CD4-positive, alpha-beta memory T cell (primary cell): ENCODE data around the gene GRIN3A. TPM values are rescaled to one million over a fixed set of nuclear protein-coding genes. Genes with fewer than 3 reads are reported as not detected.

Experiments used
- CTCF ChIA-PET: fragments of 350-600 bp; sonication (Branson Sonifier 250); formaldehyde crosslinking; loops from one replicate; lab custom pipeline; 2021; ENCODE audit warnings: inconsistent platforms; ENCODE audit not compliant: partially characterized antibody; lab: Charles Lee
- POLR2A ChIA-PET: fragments of 350-600 bp; sonication (Branson Sonifier 250); formaldehyde crosslinking; loops from one replicate; lab custom pipeline; 2021; ENCODE audit not compliant: partially characterized antibody; lab: Charles Lee
- DNase-seq, 5 donors: peaks; one replicate each; pipeline versions ENCODE4 v3.0.0 to v3.0.0-alpha.2; 2020 to 2022; ENCODE audit warnings: mixed read lengths in 1 of 5
- H3K27ac ChIP-seq: one replicate; pipeline ENCODE4 v1.7.0; 2013; ENCODE audit warnings: low read depth, low read length
- H3K27me3 ChIP-seq: 2 replicates; pipeline ENCODE4 v1.7.0; 2013; ENCODE audit warnings: mild to moderate bottlenecking, low read length, moderate library complexity; ENCODE audit not compliant: insufficient read depth
- H3K36me3 ChIP-seq: 2 replicates; pipeline ENCODE4 v1.7.0; 2013; ENCODE audit warnings: mild to moderate bottlenecking, low read length, moderate library complexity; ENCODE audit not compliant: insufficient read depth
- H3K4me1 ChIP-seq: 2 replicates; pipeline ENCODE4 v1.7.0; 2013; ENCODE audit warnings: mild to moderate bottlenecking, low read length, moderate library complexity; ENCODE audit not compliant: insufficient read depth
- H3K4me3 ChIP-seq, 2 donors: one replicate each; pipeline ENCODE4 v1.7.0; 2013; ENCODE audit warnings: low read length in 2 of 2, mild to moderate bottlenecking in 1 of 2
- H3K9me3 ChIP-seq, 2 donors: one replicate each; pipeline ENCODE4 v1.7.0; 2013; ENCODE audit warnings: low read length in 2 of 2, control low read depth in 1 of 2; ENCODE audit not compliant: control insufficient read depth in 1 of 2
- H3K27ac Mint-ChIP-seq, 7 donors: one replicate each; pipeline ENCODE4 v1.8.0; 2020 to 2021; ENCODE audit warnings: mixed read lengths in 7 of 7, mild to moderate bottlenecking in 6 of 7, inconsistent platforms in 3 of 7, moderate library complexity in 3 of 7
- H3K27me3 Mint-ChIP-seq, 2 donors: one replicate each; pipeline ENCODE4 v1.8.0; 2020 to 2021; ENCODE audit warnings: mixed read lengths in 2 of 2
- H3K36me3 Mint-ChIP-seq, 2 donors: one replicate each; pipeline ENCODE4 v1.8.0; 2020 to 2021; ENCODE audit warnings: mixed read lengths in 2 of 2, inconsistent platforms in 1 of 2, mild to moderate bottlenecking in 1 of 2
- H3K4me1 Mint-ChIP-seq, 4 donors: one replicate each; pipeline ENCODE4 v1.8.0; 2020 to 2021; ENCODE audit warnings: mixed read lengths in 4 of 4, mild to moderate bottlenecking in 1 of 4
- H3K4me3 Mint-ChIP-seq, 8 donors: one replicate each; pipeline ENCODE4 v1.8.0; 2020 to 2021; ENCODE audit warnings: mixed read lengths in 8 of 8, mild to moderate bottlenecking in 7 of 8, moderate library complexity in 6 of 8, inconsistent platforms in 3 of 8
- H3K9me3 Mint-ChIP-seq, 8 donors: one replicate each; pipeline ENCODE4 v1.8.0; 2020 to 2021; ENCODE audit warnings: mixed read lengths in 8 of 8, mild to moderate bottlenecking in 5 of 8, inconsistent platforms in 3 of 8, moderate library complexity in 1 of 8
- intact Hi-C: fragments of 100-400 bp; cut with micrococcal nuclease; formaldehyde crosslinking; loops from one replicate; pipeline ENCODE4 v1.15.1; 2023
- polyA plus RNA-seq, 2 donors: library from polyadenylated mRNA; unstranded; fragments of 300-500 nt; fragmentation: Illumina TruSeq; gene quantifications; one replicate each; pipeline ENCODE4 v1.2.3, GENCODE V29; 2021
- total RNA-seq, 2 experiments: library from RNA; stranded (reverse); gene quantifications; one replicate each; pipeline ENCODE4 v1.2.3, GENCODE V29; 2021

Gene GRIN3A
- total and polyA plus RNA-seq, 4 experiments from 2014 or later, result 0.08 to 0.12 (median 0.08) TPM; not detected in 1

DNA sequence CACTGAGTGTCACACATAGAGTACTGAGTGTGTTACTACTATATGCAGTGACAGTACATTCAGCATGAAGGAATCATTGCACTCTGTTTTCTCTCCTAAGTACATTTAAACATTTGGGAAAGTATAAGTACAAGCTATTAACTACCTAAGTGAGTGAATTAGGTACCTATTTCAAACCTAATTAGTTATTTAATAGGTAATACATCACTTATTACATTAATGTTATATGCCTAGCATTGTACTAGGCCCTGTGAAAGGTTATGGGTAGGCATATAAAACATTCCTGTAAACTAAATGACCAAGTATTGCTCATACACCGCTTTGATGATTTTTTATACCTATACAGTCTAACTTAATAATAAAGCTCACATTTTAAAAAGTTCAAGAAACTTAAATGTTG is 118.0 kb downstream of the GRIN3A start:
- Histone ChIP-seq H3K4me3 (no peak overlapping the region), H3K9me3 (no peaks in the 10 kb centered on the region), H3K4me1 (no peaks in the 10 kb centered on the region), H3K36me3 (no peaks in the 10 kb centered on the region), H3K27ac (no peak overlapping the region), H3K27me3 (no peaks in the 10 kb centered on the region)
- no peak overlapping the region for H3K4me3 Mint-ChIP-seq
- DNase-seq, result no peak
- peaks cover 0 to 2% (median 0%) of the 10 kb centered on the region in 8 donors for H3K9me3 Mint-ChIP-seq
- H3K27me3 Mint-ChIP-seq, result no peaks in the 10 kb centered on the region
- ChIA-PET POLR2A (no interaction called here), CTCF (interaction anchor here (0.8 kb wide), 1 partner anchor 10 kb away, joined by 3 read pairs; no protein-coding TSS in a partner anchor)
- no peak overlapping the region for H3K27ac Mint-ChIP-seq
- no peaks in the 10 kb centered on the region for H3K36me3 Mint-ChIP-seq
- H3K4me1 Mint-ChIP-seq, result no peaks in the 10 kb centered on the region
- intact Hi-C loops, result no loop called here

DNA sequence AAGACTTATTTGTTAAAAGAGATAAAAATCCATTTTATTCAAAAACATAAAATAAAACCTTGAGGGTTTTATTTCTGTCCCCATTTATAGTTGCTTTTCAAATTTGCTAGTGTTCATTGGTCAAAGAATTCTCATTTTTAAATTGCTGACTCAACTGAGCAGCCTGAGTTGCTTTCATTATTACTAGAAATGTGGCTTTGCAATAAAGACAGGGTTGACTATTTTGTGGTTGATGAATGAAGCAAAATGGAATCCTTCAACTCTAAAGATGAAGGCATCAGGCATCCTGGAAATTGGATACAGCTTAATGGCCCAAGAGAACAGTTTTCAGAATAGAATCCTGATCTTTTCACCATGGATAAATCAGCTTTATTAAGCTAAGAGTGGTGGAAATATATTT is 119.7 kb downstream of the GRIN3A start:
- Histone ChIP-seq H3K27me3 (no peaks in the 10 kb centered on the region), H3K4me1 (no peaks in the 10 kb centered on the region), H3K4me3 (no peak overlapping the region), H3K27ac (no peak overlapping the region), H3K36me3 (no peaks in the 10 kb centered on the region), H3K9me3 (no peaks in the 10 kb centered on the region)
- H3K4me3 Mint-ChIP-seq, result no peak overlapping the region
- no peak overlapping the region for H3K27ac Mint-ChIP-seq
- intact Hi-C loops, result no loop called here
- DNase-seq, result no peak
- no peaks in the 10 kb centered on the region for H3K4me1 Mint-ChIP-seq
- H3K36me3 Mint-ChIP-seq, result no peaks in the 10 kb centered on the region
- ChIA-PET POLR2A (no interaction called here), CTCF (no interaction called here)
- H3K27me3 Mint-ChIP-seq, result no peaks in the 10 kb centered on the region
- H3K9me3 Mint-ChIP-seq, result peaks cover 0 to 1% (median 0%) of the 10 kb centered on the region in 8 donors

DNA sequence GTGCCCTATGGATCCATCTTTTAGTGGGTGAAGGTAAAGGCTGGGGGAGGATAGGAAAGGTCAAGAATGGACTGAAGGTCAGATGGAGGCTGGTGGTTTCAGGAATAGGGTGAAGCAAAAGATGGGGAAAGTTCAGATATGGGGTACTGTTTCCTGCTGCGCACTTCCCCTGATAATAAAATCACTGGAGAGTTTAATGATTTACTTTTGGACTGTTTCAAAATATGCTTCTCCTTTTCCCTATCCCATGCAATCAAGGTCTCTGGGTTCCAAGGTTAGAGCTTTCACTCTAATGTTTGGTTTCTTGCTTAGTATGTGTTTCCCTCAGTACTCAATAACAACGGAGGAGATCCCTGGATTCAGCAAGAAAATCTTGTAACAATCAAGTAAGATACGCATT is 132.9 kb downstream of the GRIN3A start:
- peaks cover 8 to 11% of the 10 kb centered on the region in 2 donors for H3K27me3 Mint-ChIP-seq
- H3K4me1 Mint-ChIP-seq, result peaks cover 0 to 3% (median 3%) of the 10 kb centered on the region in 4 donors
- Histone ChIP-seq H3K27ac (no peak overlapping the region), H3K9me3 (no peaks in the 10 kb centered on the region), H3K36me3 (no peaks in the 10 kb centered on the region), H3K4me1 (no peaks in the 10 kb centered on the region), H3K27me3 (no peaks in the 10 kb centered on the region), H3K4me3 (no peak overlapping the region)
- H3K9me3 Mint-ChIP-seq, result no peaks in the 10 kb centered on the region
- no peak overlapping the region for H3K4me3 Mint-ChIP-seq
- ChIA-PET CTCF (no interaction called here), POLR2A (no interaction called here)
- no peaks in the 10 kb centered on the region for H3K36me3 Mint-ChIP-seq
- DNase-seq, result no peak
- no peak overlapping the region for H3K27ac Mint-ChIP-seq
- intact Hi-C loops, result no loop called here

DNA sequence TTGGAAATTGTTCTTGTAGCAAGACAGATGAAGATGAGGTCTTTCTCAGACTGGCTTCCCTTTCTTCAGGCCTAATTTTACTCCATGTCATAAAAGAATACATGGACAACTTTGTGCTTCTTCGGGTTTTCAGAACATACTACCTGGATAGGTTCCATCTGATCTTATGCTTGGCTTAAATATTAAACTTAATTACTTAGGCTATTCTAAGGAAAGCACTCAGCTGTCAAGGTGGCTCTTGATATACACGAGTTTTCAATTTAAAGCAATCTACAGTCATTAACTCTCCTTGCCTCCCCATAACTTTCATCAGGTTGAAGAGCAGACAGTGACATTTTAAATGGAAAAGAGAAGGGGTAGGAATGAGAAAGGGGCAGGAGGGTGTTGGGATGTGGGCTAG is 134.2 kb downstream of the GRIN3A start:
- Histone ChIP-seq H3K9me3 (no peaks in the 10 kb centered on the region), H3K36me3 (no peaks in the 10 kb centered on the region), H3K4me3 (no peak overlapping the region), H3K27me3 (no peaks in the 10 kb centered on the region), H3K4me1 (no peaks in the 10 kb centered on the region), H3K27ac (no peak overlapping the region)
- Mint-ChIP-seq H3K27ac (no peak overlapping the region), H3K9me3 (no peaks in the 10 kb centered on the region), H3K27me3 (peaks cover 8 to 12% of the 10 kb centered on the region in 2 donors), H3K4me3 (no peak overlapping the region), H3K36me3 (no peaks in the 10 kb centered on the region), H3K4me1 (peaks cover 0 to 3% (median 3%) of the 10 kb centered on the region in 4 donors)
- CTCF ChIA-PET, result interaction anchor here (1.0 kb wide), 1 partner anchor 18 kb away, joined by 4 read pairs; no protein-coding TSS in a partner anchor
- intact Hi-C loops, result no loop called here
- POLR2A ChIA-PET, result no interaction called here
- DNase-seq, result no peak

DNA sequence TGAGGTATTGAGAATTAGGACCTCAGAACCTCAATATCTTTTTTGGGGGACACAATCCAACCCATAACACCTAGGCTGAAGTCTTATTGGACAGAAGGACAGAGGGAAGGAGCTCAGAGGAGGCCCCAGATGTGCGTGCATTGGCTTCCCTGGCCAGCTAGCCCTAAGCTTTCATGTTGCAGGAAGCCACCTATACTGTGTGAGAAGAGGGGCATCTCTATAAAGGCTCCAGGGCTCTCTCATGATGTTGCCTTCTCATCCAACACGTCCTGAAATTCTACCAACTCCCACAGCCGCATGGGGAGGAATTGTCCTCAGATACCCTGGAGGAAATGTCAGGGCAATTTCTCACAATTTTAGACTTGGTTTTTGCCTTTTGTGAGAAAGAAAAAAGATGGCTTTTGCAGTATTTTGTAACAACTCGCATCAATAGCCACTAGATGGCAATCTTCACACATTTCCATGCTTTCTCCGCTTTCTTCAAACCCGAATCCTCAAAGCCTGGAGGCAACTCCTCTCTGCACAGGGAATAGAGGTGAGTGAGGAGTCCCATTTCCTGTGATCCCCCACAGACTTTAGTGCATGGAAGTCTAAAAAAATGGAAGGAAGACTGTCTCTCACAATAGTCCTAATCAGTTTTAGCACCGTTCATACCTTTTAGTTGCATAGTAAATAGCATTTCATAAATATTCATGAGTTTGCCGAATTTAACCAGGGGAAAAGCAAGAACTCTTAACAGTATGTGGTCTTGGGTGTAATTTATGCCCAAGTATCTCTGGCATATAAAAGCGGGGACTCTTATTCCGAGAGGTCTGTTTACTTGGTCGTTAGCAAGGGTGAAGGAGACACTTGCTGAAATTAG is 136.3 kb downstream of the GRIN3A start:
- Mint-ChIP-seq H3K4me1 (peaks cover 0 to 3% (median 3%) of the 10 kb centered on the region in 4 donors), H3K36me3 (no peaks in the 10 kb centered on the region), H3K27ac (no peak overlapping the region), H3K4me3 (peak overlapping the region in 7 of 8 donors; percentile 29 to 72 (median 60)), H3K9me3 (no peaks in the 10 kb centered on the region), H3K27me3 (peaks cover 6% of the 10 kb centered on the region in 2 donors)
- no peaks in the 10 kb centered on the region for H3K36me3 ChIP-seq
- H3K9me3 ChIP-seq, result no peaks in the 10 kb centered on the region
- no peak overlapping the region for H3K4me3 ChIP-seq
- ChIA-PET CTCF (interaction anchor here (0.7 to 1.6 kb wide), 7 partner anchors 10 to 211 kb away, joined by 3 to 5 read pairs (median 3); no protein-coding TSS in a partner anchor), POLR2A (no interaction called here)
- H3K27me3 ChIP-seq, result no peaks in the 10 kb centered on the region
- no peaks in the 10 kb centered on the region for H3K4me1 ChIP-seq
- peak in 4 of 5 donors; percentile 18 to 28 (median 20) for DNase-seq
- intact Hi-C loops, result no loop called here
- no peak overlapping the region for H3K27ac ChIP-seq

DNA sequence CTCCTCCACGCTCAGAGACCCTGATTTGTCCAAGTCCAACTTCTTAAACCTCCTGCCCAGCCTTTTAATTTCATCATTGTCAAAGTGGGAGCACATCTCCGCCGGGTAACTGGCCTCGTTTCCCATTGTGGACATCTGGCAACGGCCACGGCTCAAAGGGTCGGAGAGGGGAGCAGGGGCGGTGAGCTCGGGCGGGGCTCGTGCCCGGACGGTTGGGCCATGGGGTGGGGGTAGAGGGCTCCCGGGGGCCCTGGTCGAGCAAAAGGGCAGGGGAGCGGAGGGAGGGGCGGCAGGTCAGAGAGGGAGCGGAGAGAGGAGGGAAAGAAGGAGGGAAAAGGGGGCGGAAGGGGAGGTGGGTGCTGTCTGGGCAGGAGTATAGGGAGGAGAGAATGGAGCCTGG is 143.7 kb downstream of the GRIN3A start, which contains the start of gene PPP3R2:
PPP3R2 (minus strand) TSS at position 174 of the 400 bp plus-strand sequence; CDS start at position 126, 48 bp downstream.
- CTCF ChIA-PET, result no interaction called here
- no peak within 1 kb of the TSS for H3K4me3 Mint-ChIP-seq

DNA sequence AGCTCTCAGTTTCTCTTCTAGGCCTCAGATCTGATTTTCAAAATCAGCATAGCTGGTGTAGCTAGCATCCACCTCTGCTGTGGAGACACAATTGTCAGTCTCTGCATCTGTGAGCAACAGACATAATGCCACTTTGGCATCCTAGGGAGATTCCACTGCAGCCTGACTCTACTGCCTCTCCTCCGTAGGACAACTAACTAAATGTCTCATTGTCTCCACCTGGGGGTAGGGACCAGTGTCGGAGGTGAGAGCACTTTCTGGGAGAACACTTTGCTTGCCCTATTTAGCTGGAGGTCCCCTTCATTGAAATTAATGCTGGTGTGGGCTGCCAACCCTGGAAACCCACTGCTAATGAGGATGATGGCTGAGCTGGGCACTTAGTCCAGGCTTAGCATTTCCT is 145.1 kb downstream of the GRIN3A start:
- no peak for DNase-seq
- no peak overlapping the region for H3K27ac ChIP-seq
- intact Hi-C loops, result no loop called here
- H3K9me3 ChIP-seq, result no peaks in the 10 kb centered on the region
- no peak overlapping the region for H3K4me3 ChIP-seq
- Mint-ChIP-seq H3K36me3 (no peaks in the 10 kb centered on the region), H3K27me3 (peaks cover 3 to 4% of the 10 kb centered on the region in 2 donors), H3K27ac (no peak overlapping the region), H3K4me1 (no peaks in the 10 kb centered on the region), H3K4me3 (no peak overlapping the region), H3K9me3 (no peaks in the 10 kb centered on the region)
- no peaks in the 10 kb centered on the region for H3K27me3 ChIP-seq
- ChIA-PET POLR2A (no interaction called here), CTCF (interaction anchor here (1.3 kb wide), 1 partner anchor 64 kb away, joined by 4 read pairs; no protein-coding TSS in a partner anchor)
- no peaks in the 10 kb centered on the region for H3K36me3 ChIP-seq
- H3K4me1 ChIP-seq, result no peaks in the 10 kb centered on the region

More for the DNA sequence above, 143.7 kb downstream of the GRIN3A start, which contains the start of gene PPP3R2:
- Histone ChIP-seq H3K4me3 (no peak within 1 kb of the TSS), H3K4me1 (no peaks in the 10 kb centered on the region), H3K9me3 (no peaks in the 10 kb centered on the region), H3K27me3 (no peaks in the 10 kb centered on the region), H3K36me3 (no peaks in the 10 kb centered on the region), H3K27ac (no peak within 1 kb of the TSS)
- DNase-seq, result no peak
- H3K27ac Mint-ChIP-seq, result no peak within 1 kb of the TSS
- H3K36me3 Mint-ChIP-seq, result no peaks in the 10 kb centered on the region
- H3K9me3 Mint-ChIP-seq, result no peaks in the 10 kb centered on the region
- no peaks in the 10 kb centered on the region for H3K4me1 Mint-ChIP-seq
- peaks cover 3 to 4% of the 10 kb centered on the region in 2 donors for H3K27me3 Mint-ChIP-seq
- POLR2A ChIA-PET, result no interaction called here
- intact Hi-C loops, result no loop called here
